ENCODE measurements around the gene STUB1.

STUB1 gene

DNA sequence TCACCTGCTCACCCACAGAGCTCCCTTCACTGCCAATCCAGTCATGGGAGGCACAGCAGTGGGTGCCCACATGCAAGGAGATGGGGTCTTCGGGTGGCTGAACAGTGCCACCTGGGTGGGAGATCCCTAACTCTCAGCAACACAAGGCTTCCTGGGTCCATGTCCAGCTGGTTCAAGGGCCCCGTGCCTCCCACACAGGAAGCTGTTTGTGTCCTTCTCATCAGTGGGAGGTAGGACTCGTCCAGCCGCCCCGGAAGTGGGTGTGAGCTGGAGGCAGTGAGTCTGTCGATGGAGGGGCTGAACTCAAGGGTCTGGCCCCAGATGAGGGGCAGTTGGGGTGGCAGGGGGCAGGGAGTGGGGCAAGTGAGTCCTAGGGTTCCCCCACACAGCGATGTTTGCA is 23.8 kb downstream of the STUB1 start:
- no peak for DNase-seq (ENCODE audit: extremely low spot score)
- ChIA-PET POLR2A (interaction anchor here (2.2 to 3.8 kb wide), 2 partner anchors 14 to 17 kb away, joined by 7 to 16 read pairs; partner anchors contain the start of genes ANTKMT and WDR24), CTCF (no interaction called here)
- TF ChIP-seq FOXK2 (IDR thresholded peaks at IDR 0.05) (no peak), FOXM1 (IDR thresholded peaks at IDR 0.05; ENCODE audit: borderline replicate concordance) (no peak), CTBP1 (IDR thresholded peaks at IDR 0.05; ENCODE audit: borderline replicate concordance) (no peak), FOXA1 (IDR thresholded peaks at IDR 0.05) (no peak), L3MBTL2 (conservative IDR thresholded peaks at IDR 0.05) (no peak), BHLHE40 (IDR thresholded peaks at IDR 0.05; ENCODE audit: borderline replicate concordance) (no peak), SUZ12 (IDR thresholded peaks at IDR 0.05) (no peak), LEF1 (IDR thresholded peaks at IDR 0.05; ENCODE audit: borderline replicate concordance) (no peak), TARDBP (IDR thresholded peaks at IDR 0.05) (no peak), HDGF (IDR thresholded peaks at IDR 0.05; ENCODE audit: borderline replicate concordance) (no peak)
- TF ChIP-seq, protein P1, sequence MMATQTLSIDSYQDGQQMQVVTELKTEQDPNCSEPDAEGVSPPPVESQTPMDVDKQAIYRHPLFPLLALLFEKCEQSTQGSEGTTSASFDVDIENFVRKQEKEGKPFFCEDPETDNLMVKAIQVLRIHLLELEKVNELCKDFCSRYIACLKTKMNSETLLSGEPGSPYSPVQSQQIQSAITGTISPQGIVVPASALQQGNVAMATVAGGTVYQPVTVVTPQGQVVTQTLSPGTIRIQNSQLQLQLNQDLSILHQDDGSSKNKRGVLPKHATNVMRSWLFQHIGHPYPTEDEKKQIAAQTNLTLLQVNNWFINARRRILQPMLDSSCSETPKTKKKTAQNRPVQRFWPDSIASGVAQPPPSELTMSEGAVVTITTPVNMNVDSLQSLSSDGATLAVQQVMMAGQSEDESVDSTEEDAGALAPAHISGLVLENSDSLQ (IDR thresholded peaks at IDR 0.05), result no peak

DNA sequence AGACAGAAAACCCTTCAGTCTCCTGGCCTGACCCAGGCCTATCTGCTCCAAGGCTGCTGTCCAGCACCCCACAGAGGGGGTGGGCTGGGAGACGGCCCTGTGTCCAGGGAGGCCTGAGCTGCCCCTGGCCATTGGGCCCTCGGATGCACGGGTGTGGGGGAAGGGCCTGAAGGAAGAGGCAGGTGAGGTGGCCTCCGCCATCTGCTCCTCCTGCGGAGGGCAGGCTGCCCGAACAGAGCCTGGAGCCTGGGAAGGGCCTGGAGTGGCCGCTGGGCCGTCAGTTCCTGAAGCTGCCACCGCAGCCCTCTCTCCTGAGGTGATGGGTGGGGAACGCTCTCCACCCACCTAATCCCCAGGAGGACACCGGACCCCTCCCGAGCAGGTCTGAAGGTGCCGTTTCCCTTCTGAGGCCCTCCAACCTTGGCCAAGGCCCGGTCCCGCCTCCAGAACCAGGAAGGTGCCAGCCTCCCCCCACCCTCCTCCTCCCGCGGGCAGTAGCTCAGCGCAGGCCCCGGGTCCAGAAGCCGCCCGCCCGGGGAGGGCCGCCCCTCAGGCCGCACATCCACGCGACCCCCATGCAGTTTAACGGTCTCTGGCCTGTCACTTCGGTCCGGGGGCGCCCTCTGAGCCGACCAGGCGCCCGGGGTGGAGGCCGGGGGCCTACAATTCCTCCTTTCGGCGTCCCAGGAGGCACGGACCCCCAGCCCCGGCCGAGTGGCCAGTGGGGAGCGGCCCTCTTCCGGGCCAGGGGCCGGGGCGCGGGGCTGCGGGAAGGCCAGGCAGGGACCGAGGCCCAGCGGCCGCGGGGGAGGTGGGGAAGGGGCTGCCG is 24.6 kb downstream of the STUB1 start:
- POLR2A ChIA-PET, result interaction anchor here (3.8 kb wide), 1 partner anchor 15 kb away, joined by 16 read pairs; the partner anchor contains the start of gene WDR24
- TF ChIP-seq HDGF (IDR thresholded peaks at IDR 0.05; ENCODE audit: borderline replicate concordance), result no peak
- TF ChIP-seq TARDBP (IDR thresholded peaks at IDR 0.05), result no peak
- TF ChIP-seq BHLHE40 (IDR thresholded peaks at IDR 0.05; ENCODE audit: borderline replicate concordance), result no peak
- no peak for TF ChIP-seq FOXK2 (IDR thresholded peaks at IDR 0.05)
- TF ChIP-seq ZNF384 (IDR thresholded peaks at IDR 0.05), result no peak
- no peak for TF ChIP-seq L3MBTL2 (conservative IDR thresholded peaks at IDR 0.05)
- CTCF ChIA-PET, result interaction anchor here (1.0 kb wide), 1 partner anchor 9 kb away, joined by 3 read pairs; no protein-coding TSS in a partner anchor
- no peak for DNase-seq (ENCODE audit: extremely low spot score)

DNA sequence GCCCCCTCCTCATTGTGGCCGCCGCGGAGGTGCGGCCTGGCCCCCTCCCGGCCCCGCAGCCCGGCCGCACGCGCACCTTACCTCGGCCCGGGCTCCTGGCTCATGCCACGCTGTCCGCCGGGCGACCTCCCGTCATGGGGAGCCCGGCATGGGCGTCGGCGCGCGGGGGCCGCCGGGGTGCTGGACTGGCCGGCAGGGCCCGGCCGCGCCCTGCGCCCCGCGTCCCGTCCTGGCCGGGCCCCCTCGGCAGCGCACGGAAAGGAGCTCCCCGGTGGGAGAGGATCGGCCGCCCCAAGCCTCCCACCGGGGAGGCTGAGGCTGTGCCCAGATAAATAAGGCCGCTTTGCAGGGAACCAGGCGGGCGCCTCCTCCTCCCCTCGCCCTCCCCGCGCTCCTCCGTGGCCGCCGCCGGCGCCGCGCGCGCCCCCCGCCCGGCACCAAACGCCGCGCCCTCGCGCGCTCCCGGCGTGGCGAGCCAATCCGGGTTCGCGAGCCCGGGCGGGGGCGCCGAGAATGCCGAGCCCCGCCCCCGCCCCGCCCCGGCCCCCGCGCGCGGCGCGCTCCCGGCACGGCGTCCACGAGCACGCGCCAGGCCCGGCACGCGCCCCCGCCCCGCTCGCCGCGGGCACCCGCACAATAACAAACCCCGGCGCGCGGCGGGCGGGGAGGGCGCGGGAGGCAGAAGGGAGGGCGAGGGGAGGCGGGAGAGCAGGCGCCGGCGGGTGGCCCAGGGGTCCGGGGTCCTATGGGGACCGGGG is 25.4 kb downstream of the STUB1 start, which contains the start of gene FBXL16:
TSS of gene FBXL16 (minus strand) at position 371 of the 758 bp plus-strand sequence. CDS start 8,396 bp downstream, outside the sequence.
- POLR2A ChIA-PET, result interaction anchor here (1.3 kb wide), 1 partner anchor 16 kb away, joined by 5 read pairs; the partner anchor contains the start of gene ANTKMT

DNA sequence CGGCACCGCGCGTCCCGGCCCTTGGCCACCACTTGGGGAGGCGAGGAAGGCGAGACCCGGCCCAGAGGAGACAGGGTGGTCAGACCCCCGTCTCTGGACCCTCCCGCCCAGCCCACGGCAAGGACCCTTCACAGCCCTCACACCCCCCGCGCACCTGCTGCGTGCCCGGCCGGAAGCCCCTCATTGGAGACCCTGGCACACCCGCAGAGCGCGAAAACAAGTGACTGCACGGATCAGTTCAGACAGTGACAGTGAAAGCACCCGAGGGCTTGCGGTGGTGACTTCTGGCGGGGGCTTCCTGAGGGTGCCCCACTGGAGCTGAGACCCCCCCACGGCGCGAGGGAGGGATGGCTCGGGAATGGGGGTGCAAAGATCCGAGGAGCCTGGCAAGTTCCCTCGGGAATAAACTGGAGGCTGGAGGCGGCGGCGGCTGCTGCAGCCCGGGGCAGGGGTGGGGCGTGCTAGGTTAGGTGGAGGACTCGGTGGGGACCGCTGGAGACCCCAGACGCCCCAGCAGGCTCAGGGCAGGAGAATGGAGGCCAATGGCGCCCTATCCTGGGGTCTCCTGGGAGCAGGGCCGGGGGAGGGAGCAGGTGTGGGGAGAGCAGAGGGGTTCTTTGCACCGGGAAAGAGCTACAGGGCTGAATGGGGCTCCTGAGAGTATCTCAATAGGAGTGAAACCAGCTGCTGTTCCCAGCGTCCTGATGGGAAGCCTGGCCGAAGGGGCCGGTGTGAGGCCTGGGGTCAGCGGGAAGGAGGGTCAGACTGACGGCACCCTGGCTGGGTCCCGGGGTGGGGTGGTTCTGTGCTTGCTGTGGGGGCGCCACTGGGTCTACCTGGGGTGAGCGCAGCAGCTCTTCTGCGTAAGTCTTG is 26.2 kb downstream of the STUB1 start:
- ChIA-PET CTCF (interaction anchor here (1.0 kb wide), 1 partner anchor 11 kb away, joined by 3 read pairs; no protein-coding TSS in a partner anchor), POLR2A (interaction anchor here (0.9 to 2.0 kb wide), 4 partner anchors 15 to 25 kb away, joined by 4 to 8 read pairs (median 5); partner anchors contain the start of genes ANTKMT and WDR24)
- no peak for TF ChIP-seq ARNT (IDR thresholded peaks at IDR 0.05)
- no peak for TF ChIP-seq TARDBP (IDR thresholded peaks at IDR 0.05)
- TF ChIP-seq SUZ12 (IDR thresholded peaks at IDR 0.05), result no peak
- TF ChIP-seq L3MBTL2 (conservative IDR thresholded peaks at IDR 0.05), result no peak
- no peak for TF ChIP-seq SP1 (IDR thresholded peaks at IDR 0.05)
- no peak for DNase-seq (ENCODE audit: extremely low spot score)

More for the DNA sequence above, 25.4 kb downstream of the STUB1 start, which contains the start of gene FBXL16:
- TF ChIP-seq, protein P1 (IDR thresholded peaks at IDR 0.05), result no peak
- TF ChIP-seq ELF4 (IDR thresholded peaks at IDR 0.05) (no peak), ZNF384 (IDR thresholded peaks at IDR 0.05) (no peak)
- CTCF ChIA-PET, result interaction anchor here (1.0 kb wide), 1 partner anchor 10 kb away, joined by 3 read pairs; no protein-coding TSS in a partner anchor
- DNase-seq (ENCODE audit: extremely low spot score), result peak; percentile 76

DNA sequence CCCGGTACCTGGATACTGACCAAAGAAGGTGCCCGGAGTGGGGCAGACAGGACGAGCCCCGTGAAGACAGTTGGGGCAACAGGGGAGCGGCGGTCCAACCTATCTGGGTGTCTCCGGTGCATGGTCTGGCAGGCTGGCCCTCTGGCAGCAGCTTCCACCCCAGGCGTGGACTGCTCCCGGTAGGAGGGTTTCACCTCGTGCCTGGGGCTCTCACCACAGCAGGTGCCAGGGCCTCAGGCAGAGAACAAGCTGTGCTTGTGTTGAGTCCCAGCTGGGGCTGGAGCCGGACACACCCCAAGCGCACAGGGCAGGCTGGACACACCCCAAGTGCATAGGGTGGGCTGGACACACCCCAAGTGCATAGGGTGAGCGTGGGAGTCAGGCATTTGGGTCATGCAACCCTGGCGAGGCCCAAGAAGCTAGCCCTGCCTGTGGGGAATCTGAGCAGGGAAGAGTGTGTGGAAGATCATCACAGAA is 26.9 kb downstream of the STUB1 start:
- DNase-seq (ENCODE audit: extremely low spot score), result no peak
- POLR2A ChIA-PET, result interaction anchor here (0.9 to 2.0 kb wide), 6 partner anchors 12 to 25 kb away, joined by 4 to 8 read pairs (median 5); partner anchors contain the start of genes ANTKMT and WDR24
- TF ChIP-seq BHLHE40 (IDR thresholded peaks at IDR 0.05; ENCODE audit: borderline replicate concordance), result no peak
- TF ChIP-seq FOXK2 (IDR thresholded peaks at IDR 0.05), result no peak
- no peak for TF ChIP-seq HDGF (IDR thresholded peaks at IDR 0.05; ENCODE audit: borderline replicate concordance)
- no peak for TF ChIP-seq L3MBTL2 (conservative IDR thresholded peaks at IDR 0.05)
- no peak for TF ChIP-seq TARDBP (IDR thresholded peaks at IDR 0.05)
- no peak for TF ChIP-seq CTBP1 (IDR thresholded peaks at IDR 0.05; ENCODE audit: borderline replicate concordance)
- TF ChIP-seq NFRKB (IDR thresholded peaks at IDR 0.05), result no peak
- TF ChIP-seq LEF1 (IDR thresholded peaks at IDR 0.05; ENCODE audit: borderline replicate concordance), result no peak
- no peak for TF ChIP-seq ELF4 (IDR thresholded peaks at IDR 0.05)
- no peak for TF ChIP-seq FOXM1 (IDR thresholded peaks at IDR 0.05; ENCODE audit: borderline replicate concordance)
- no peak for TF ChIP-seq SP1 (IDR thresholded peaks at IDR 0.05)
- TF ChIP-seq, protein P1 (IDR thresholded peaks at IDR 0.05), result no peak
- TF ChIP-seq ZNF384 (IDR thresholded peaks at IDR 0.05), result no peak
- no peak for TF ChIP-seq ARNT (IDR thresholded peaks at IDR 0.05)
- TF ChIP-seq SUZ12 (IDR thresholded peaks at IDR 0.05), result no peak
- no peak for TF ChIP-seq FOXA1 (IDR thresholded peaks at IDR 0.05)
- CTCF ChIA-PET, result interaction anchor here (0.6 kb wide), 1 partner anchor 350 kb away, joined by 4 read pairs; no protein-coding TSS in a partner anchor

All from HEK293T (cell line).